K562 (cell line): Measurements from ENCODE around the gene ECPAS. TPM values are rescaled to one million over a fixed set of nuclear protein-coding genes. Genes with fewer than 3 reads are reported as not detected.

Experiments
- ARID1B ChIP-seq: fragments of 450-650 bp; IDR thresholded peaks from 2 replicates; pipeline ENCODE4 v1.6.1; 2016; ENCODE audit warnings: antibody characterized with exemption, mild to moderate bottlenecking, inconsistent platforms
- ATF1 ChIP-seq, 2 experiments: fragments of 450-650 bp in 1 of 2; IDR thresholded peaks; 2 replicates each; pipeline ENCODE4 v1.6.1; 2016; ENCODE audit warnings: missing compliant biosample characterization in 1 of 2, missing genetic modification characterization in 1 of 2
- CHD7 ChIP-seq: fragments of 200-600 bp; sonication (generic); IDR thresholded peaks from one replicate; pipeline ENCODE4 v1.6.1; 2012; ENCODE audit warnings: mild to moderate bottlenecking, low read depth, low read length, inconsistent platforms
- CTCFL ChIP-seq: IDR thresholded peaks from 2 replicates; pipeline ENCODE4 v1.6.1; 2011; ENCODE audit warnings: borderline replicate concordance, low read depth, mild to moderate bottlenecking, moderate library complexity, low read length; ENCODE audit not compliant: insufficient read depth, poor library complexity, severe bottlenecking
- CXXC5 ChIP-seq: fragments of 250-450 bp; sonication (Bioruptor Pico); IDR thresholded peaks from 2 replicates; pipeline ENCODE4 v1.8.0; 2022; ENCODE audit warnings: inconsistent platforms, mild to moderate bottlenecking, moderate library complexity
- MTA3 ChIP-seq: fragments of 450-650 bp; formaldehyde crosslinking; IDR thresholded peaks from 2 replicates; pipeline ENCODE4 v1.6.1; 2017; ENCODE audit warnings: mild to moderate bottlenecking, borderline replicate concordance
- POLR2A ChIP-seq: fragments of 450-650 bp; conservative IDR thresholded peaks from 2 replicates; pipeline ENCODE4 v1.6.1; 2016
- RB1 ChIP-seq: fragments of 450-650 bp; IDR thresholded peaks from 2 replicates; pipeline ENCODE4 v1.6.1; 2017; ENCODE audit warnings: low read depth, mild to moderate bottlenecking
- RBBP5 ChIP-seq: fragments of 200-600 bp; sonication (generic); IDR thresholded peaks from 2 replicates; pipeline ENCODE4 v1.6.1; 2012; ENCODE audit warnings: borderline replicate concordance, mild to moderate bottlenecking, low read length, control low read depth, inconsistent platforms; ENCODE audit not compliant: insufficient read depth, poor library complexity, severe bottlenecking
- SRSF3 ChIP-seq: fragments of 200-400 bp; formaldehyde crosslinking; IDR thresholded peaks from 2 replicates; pipeline ENCODE4 v1.6.1; 2016; ENCODE audit warnings: mild to moderate bottlenecking, low read length, moderate library complexity; ENCODE audit not compliant: insufficient read depth
- STAT5A ChIP-seq: IDR thresholded peaks from 2 replicates; pipeline ENCODE4 v1.6.1; 2012; ENCODE audit warnings: low read length, inconsistent platforms, borderline replicate concordance
- XRCC4 ChIP-seq: IDR thresholded peaks from one replicate; pipeline ENCODE4 v1.6.1; 2011; ENCODE audit not compliant: insufficient read depth, insufficient read length; ENCODE audit errors: extremely low read depth
- ZKSCAN8 ChIP-seq: fragments of 200-800 bp; sonication (Bioruptor generic); IDR thresholded peaks from 2 replicates; pipeline ENCODE4 v1.6.1; 2016; ENCODE audit warnings: missing genetic modification characterization, missing compliant biosample characterization
- ZNF121 ChIP-seq: sonication (generic); formaldehyde crosslinking; conservative IDR thresholded peaks from 2 replicates; pipeline ENCODE4 v1.8.0; 2022; ENCODE audit warnings: missing genetic modification reagents
- ZNF584 ChIP-seq: fragments of 200-800 bp; sonication (Bioruptor generic); IDR thresholded peaks from 2 replicates; pipeline ENCODE4 v1.6.1; 2016; ENCODE audit warnings: low read depth, mild to moderate bottlenecking, missing genetic modification characterization, missing compliant biosample characterization
- polyA plus RNA-seq, 8 experiments: library from polyadenylated mRNA; depleted of rRNA in 4 of 8; stranded (reverse) in 5 of 8; unstranded in 3 of 8; fragments of >200 nt; fragmentation: Nextera tagmentation in 2 of 8; fragmentation: Illumina TruSeq in 1 of 8; extraction: Ambion mirVana in 2 of 8; extraction: Trizol in 1 of 8; gene quantifications; 2 replicates each; pipeline versions ENCODE4 v1.2.1 to v1.2.3, GENCODE V29; 2011 to 2014; ENCODE audit warnings: inconsistent platforms in 1 of 8, missing spikeins in 1 of 8
- total RNA-seq, 7 experiments: library from RNA; depleted of rRNA in 6 of 7; stranded (reverse); fragments of >200 nt in 6 of 7; fragmentation: Illumina TruSeq in 2 of 7; extraction: Trizol in 2 of 7; gene quantifications; 2 replicates each; pipeline versions ENCODE4 v1.2.1 to v1.2.3, GENCODE V29; 2011 to 2021; ENCODE audit warnings: low replicate concordance in 1 of 7

Gene ECPAS
- total and polyA plus RNA-seq, 9 of the 15 experiments (the other 6 are each of a cell fraction or from before 2014, with no cell fraction given), result 14.5 to 90.9 (median 75.7) TPM

GRCh38 chr9:111483439-111483857 is 735 bp downstream of the ECPAS start (continued):
- TF ChIP-seq CHD7, result no peak
- no peak for TF ChIP-seq ZKSCAN8 (CRISPR knock-in tag)
- TF ChIP-seq MTA3, result no peak
- TF ChIP-seq CXXC5, result peak; percentile 27; the same call in 1 of the 2 replicates
- TF ChIP-seq RB1, result 0 out of 2 replicates have a peak, but pooled peaks have one; percentile 28
- TF ChIP-seq STAT5A, result no peak
- no peak for TF ChIP-seq ARID1B
- no peak for TF ChIP-seq SRSF3
- no peak for TF ChIP-seq ZNF121
- peak; percentile 68 for TF ChIP-seq RBBP5
- TF ChIP-seq XRCC4, result no peak
- no peak for TF ChIP-seq ZNF584 (CRISPR knock-in tag)
- TF ChIP-seq POLR2A, result no peak
- TF ChIP-seq CTCFL, result no peak
- TF ChIP-seq ATF1 (CRISPR knock-in tag; IDR thresholded peaks at IDR 0.05), result no peak
- TF ChIP-seq ATF1 (tag; IDR thresholded peaks at IDR 0.05), result no peak
